ENCODE measurements around the gene AJM1. TPM values are rescaled to one million over a fixed set of nuclear protein-coding genes. Genes with fewer than 3 reads are reported as not detected.
"Not testable (repeated sequence)": the region's sequence is repeated elsewhere in the genome, so short reads cannot be mapped to it uniquely, and the experiment has no call there.

The AJM1 gene
- total and polyA plus RNA-seq, 7 donors: 1.3 to 4.9 (median 2.0) TPM

DNA sequence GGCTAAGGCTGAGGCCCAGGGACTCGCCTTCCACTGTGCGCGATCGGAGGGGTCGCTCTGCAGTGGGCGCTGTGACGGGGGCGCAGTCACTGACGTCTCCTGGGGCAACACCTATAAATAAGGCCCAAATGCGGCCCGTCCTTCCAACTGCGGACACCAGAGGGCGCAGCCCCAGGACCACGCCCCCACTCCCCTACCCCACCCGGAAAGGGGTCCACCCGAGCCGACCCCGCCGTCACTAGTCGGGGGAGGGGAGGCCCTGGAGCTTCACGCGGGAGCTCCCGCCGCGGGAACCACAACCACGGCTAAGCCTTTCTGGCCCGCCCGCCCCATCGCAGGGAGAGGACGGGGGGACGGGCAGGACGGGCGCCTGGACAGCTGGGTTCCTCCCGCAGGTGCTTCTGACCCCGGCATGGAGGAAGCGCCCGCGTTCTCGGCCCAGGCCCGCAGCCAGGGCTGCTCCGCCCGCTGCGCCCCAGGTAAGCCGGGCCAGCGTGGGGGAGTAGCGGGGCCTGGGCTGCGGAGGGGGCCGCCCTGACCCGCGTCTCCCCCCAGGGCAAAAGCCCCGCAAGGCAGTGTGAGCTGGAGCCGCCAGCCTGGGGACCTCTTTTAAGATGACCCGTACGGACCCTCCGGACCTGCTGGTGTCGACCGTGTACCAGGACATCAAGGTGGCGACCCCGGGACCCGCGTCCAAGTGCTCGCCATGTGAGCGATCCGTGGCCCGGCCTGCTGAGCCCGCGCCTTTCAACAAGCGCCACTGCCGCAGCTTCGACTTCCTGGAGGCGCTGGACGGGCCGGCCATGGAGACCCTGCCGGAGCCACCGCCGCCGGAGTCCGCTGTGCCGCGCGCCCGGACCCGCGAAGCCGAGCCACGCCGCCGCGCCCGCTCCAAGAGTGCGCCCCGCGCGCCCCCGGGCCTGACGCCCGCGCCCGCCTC lies 1.8 kb downstream of the AJM1 start:
- intact Hi-C loops (cut with DNase I): loop anchor here in 1 of 2 donors (10.0 kb wide), 1 partner anchor 181 kb away; the partner anchor contains the start of gene ABCA2
- 17 to 25% (median 22%) methylated on average over 69 to 99 of the region's 99 CpGs for WGBS, 3 donors
- Histone ChIP-seq H3K4me1 (peaks cover 13% of the 10 kb centered on the region), H3K4me3 (peak overlapping the region; percentile 63), H3K27me3 (ENCODE audit: insufficient read depth in 3 of 3, low read length in 2 of 3) (peaks cover 0 to 24% (median 8%) of the 10 kb centered on the region in 3 donors), H3K36me3 (ENCODE audit: insufficient read depth in 1 of 2, low read depth in 1 of 2) (peaks cover 0 to 13% of the 10 kb centered on the region in 2 donors)
- TF ChIP-seq, protein P1, sequence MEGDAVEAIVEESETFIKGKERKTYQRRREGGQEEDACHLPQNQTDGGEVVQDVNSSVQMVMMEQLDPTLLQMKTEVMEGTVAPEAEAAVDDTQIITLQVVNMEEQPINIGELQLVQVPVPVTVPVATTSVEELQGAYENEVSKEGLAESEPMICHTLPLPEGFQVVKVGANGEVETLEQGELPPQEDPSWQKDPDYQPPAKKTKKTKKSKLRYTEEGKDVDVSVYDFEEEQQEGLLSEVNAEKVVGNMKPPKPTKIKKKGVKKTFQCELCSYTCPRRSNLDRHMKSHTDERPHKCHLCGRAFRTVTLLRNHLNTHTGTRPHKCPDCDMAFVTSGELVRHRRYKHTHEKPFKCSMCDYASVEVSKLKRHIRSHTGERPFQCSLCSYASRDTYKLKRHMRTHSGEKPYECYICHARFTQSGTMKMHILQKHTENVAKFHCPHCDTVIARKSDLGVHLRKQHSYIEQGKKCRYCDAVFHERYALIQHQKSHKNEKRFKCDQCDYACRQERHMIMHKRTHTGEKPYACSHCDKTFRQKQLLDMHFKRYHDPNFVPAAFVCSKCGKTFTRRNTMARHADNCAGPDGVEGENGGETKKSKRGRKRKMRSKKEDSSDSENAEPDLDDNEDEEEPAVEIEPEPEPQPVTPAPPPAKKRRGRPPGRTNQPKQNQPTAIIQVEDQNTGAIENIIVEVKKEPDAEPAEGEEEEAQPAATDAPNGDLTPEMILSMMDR (IDR thresholded peaks at IDR 0.05): peak; percentile 61
- H3K27ac ChIP-seq, H3K9me3 ChIP-seq: not testable (repeated sequence)
- peak; percentile 5 to 38 (median 10) for ATAC-seq
- peak in 1 of 2 donors; percentile 79 for DNase-seq

DNA sequence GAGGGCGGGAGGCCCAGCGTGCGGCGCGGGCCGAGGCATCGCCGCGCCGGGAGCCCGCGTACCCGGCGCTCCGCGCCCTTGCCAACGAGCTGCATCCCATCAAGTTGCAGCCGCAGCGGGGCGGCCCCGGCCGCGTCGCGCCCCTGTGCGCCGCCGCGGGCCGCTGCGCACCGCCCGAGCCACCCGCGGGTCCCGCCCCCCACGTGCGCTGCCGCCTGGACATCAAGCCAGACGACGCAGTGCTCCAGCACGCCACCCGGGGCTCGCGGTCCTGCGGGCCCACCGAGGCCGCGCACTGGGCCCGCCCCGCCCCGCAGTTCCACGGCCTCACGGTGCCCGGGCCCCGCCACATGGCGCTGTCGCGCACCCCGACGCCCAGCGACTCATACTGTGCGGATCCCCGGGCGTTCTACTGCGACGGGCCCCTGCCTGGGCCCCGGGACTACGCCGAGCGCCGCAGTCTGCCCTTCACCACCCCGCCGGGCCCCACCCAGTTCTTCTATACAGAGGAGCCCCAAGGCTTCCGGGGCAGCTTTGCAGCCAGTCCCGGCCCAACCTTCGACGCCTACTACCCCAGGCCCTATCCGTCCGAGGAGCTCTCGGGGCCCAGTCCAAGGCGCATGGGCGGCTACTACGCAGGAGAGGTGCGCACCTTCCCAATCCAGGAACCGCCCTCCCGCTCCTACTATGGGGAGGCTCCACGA lies 2.6 kb downstream of the AJM1 start:
- no peak for ATAC-seq
- TF ChIP-seq, protein P1 (IDR thresholded peaks at IDR 0.05): no peak
- DNase-seq: no peak
- H3K9me3 ChIP-seq: no peaks in the 10 kb centered on the region
- 43 to 57% (median 48%) methylated on average over 56 to 88 of the region's 88 CpGs for WGBS, 3 donors
- no peak overlapping the region for H3K4me3 ChIP-seq
- peaks cover 16% of the 10 kb centered on the region for H3K4me1 ChIP-seq
- intact Hi-C loops (cut with DNase I): loop anchor here (5.0 to 10.0 kb wide), 5 partner anchors 82 to 182 kb away; partner anchors contain the start of genes ABCA2 (in 2 of the 2), C8G (in 1 of the 2) and FBXW5 (in 1 of the 2)
- H3K36me3 ChIP-seq (ENCODE audit: insufficient read depth in 1 of 2, low read depth in 1 of 2): peaks cover 0 to 5% of the 10 kb centered on the region in 2 donors
- no peak overlapping the region for H3K27ac ChIP-seq
- H3K27me3 ChIP-seq (ENCODE audit: insufficient read depth in 3 of 3, low read length in 2 of 3): peaks cover 0 to 24% (median 8%) of the 10 kb centered on the region in 3 donors

DNA sequence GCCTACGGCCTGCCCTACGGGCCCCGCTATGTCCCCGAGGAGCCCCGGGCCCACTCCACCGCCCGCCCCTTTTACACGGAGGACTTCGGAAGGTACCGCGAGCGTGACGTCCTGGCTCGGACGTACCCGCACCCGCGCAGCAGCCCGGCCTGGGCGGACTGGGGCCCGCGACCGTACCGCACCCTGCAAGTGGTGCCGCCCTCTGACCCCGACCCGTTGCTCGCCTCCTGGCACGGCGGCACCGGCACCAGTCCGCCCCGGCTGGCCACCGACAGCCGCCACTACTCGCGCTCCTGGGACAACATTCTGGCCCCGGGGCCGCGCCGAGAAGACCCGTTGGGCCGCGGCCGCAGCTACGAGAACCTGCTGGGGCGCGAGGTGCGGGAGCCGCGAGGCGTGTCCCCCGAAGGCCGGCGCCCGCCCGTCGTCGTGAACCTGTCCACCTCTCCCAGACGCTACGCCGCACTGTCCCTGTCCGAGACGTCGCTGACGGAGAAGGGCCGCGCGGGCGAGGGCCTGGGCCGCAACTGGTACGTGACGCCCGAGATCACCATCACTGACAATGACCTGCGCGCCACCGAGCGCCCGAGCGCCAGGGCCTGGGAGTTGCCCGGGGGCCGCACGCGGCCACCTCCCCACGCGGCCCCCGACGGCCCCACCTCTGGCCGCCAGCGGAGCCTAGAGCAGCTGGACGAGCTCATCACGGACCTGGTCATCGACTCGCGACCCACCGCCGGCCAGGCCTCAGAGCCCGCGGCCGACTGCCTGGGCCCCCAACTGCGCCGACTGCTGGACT lies 3.4 kb downstream of the AJM1 start:
- ATAC-seq (no peak), DNase-seq (peak in 1 of 2 donors; percentile 61)
- Histone ChIP-seq H3K4me1 (peaks cover 23% of the 10 kb centered on the region), H3K4me3 (no peak overlapping the region), H3K36me3 (ENCODE audit: insufficient read depth in 1 of 2, low read depth in 1 of 2) (peaks cover 0 to 6% of the 10 kb centered on the region in 2 donors), H3K27me3 (ENCODE audit: insufficient read depth in 3 of 3, low read length in 2 of 3) (peaks cover 0 to 24% (median 8%) of the 10 kb centered on the region in 3 donors), H3K27ac (no peak overlapping the region), H3K9me3 (no peaks in the 10 kb centered on the region)
- intact Hi-C loops (cut with DNase I): loop anchor here (5.0 to 10.0 kb wide), 5 partner anchors 82 to 182 kb away; partner anchors contain the start of genes ABCA2 (in 2 of the 2), C8G (in 1 of the 2) and FBXW5 (in 1 of the 2)
- TF ChIP-seq, protein P1 (IDR thresholded peaks at IDR 0.05): no peak
- 59 to 68% (median 59%) methylated on average over 52 to 102 of the region's 102 CpGs for WGBS, 3 donors
